ENCODE results near the gene PDZRN4. TPM values are rescaled to one million over a fixed set of nuclear protein-coding genes. Genes with fewer than 3 reads are reported as not detected.

The PDZRN4 gene
- total and polyA plus RNA-seq, 11 donors: 0.07 to 1.4 (median 0.12) TPM; not detected in 6

GRCh38 chr12:41514021-41514777 lies 326.1 kb downstream of the PDZRN4 start:
- H3K27ac ChIP-seq: no peak overlapping the region
- intact Hi-C loops (cut with DNase I): no loop called here
- 66 to 70% (median 70%) methylated on average over 4 of the region's 4 CpGs for WGBS, 4 donors
- TF ChIP-seq, protein P1, sequence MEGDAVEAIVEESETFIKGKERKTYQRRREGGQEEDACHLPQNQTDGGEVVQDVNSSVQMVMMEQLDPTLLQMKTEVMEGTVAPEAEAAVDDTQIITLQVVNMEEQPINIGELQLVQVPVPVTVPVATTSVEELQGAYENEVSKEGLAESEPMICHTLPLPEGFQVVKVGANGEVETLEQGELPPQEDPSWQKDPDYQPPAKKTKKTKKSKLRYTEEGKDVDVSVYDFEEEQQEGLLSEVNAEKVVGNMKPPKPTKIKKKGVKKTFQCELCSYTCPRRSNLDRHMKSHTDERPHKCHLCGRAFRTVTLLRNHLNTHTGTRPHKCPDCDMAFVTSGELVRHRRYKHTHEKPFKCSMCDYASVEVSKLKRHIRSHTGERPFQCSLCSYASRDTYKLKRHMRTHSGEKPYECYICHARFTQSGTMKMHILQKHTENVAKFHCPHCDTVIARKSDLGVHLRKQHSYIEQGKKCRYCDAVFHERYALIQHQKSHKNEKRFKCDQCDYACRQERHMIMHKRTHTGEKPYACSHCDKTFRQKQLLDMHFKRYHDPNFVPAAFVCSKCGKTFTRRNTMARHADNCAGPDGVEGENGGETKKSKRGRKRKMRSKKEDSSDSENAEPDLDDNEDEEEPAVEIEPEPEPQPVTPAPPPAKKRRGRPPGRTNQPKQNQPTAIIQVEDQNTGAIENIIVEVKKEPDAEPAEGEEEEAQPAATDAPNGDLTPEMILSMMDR (IDR thresholded peaks at IDR 0.05): no peak
- no peak for TF ChIP-seq POLR2A (IDR thresholded peaks at IDR 0.05)
- H3K36me3 ChIP-seq: no peaks in the 10 kb centered on the region
- no peak overlapping the region for H3K4me3 ChIP-seq
- no peaks in the 10 kb centered on the region for H3K27me3 ChIP-seq
- H3K4me1 ChIP-seq: peaks cover 0 to 15% (median 4%) of the 10 kb centered on the region in 12 donors
- DNase-seq (no peak), ATAC-seq (no peak)
- H3K9me3 ChIP-seq: no peaks in the 10 kb centered on the region

DNA sequence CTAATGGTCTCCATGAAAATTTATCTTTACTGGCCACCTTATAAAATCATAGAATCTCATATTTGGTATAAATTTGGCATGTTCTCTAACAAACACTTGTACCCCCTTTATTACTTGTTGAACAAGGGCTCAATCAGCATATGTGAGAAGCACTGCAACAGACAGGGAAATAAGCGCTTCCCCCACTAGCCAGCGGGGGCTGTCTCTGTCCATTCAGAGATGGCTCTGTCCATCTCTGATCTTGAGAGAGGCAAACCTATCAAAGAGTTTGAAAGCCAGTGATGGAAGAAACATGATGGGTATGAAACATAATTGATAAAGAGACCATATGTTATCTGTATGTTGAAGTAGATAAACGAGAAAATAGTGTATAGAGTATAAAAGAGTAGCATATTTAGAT lies 326.8 kb downstream of the PDZRN4 start:
- DNase-seq: no peak
- Histone ChIP-seq H3K36me3 (no peaks in the 10 kb centered on the region), H3K4me3 (no peak overlapping the region), H3K27ac (no peak overlapping the region), H3K27me3 (no peaks in the 10 kb centered on the region), H3K4me1 (peaks cover 0 to 15% (median 4%) of the 10 kb centered on the region in 12 donors), H3K9me3 (no peaks in the 10 kb centered on the region)
- WGBS, 4 donors: 91 to 96% (median 94%) methylated on average over 3 of the region's 3 CpGs
- no peak for ATAC-seq
- intact Hi-C loops (cut with DNase I): no loop called here
- no peak for TF ChIP-seq POLR2A (IDR thresholded peaks at IDR 0.05)
- TF ChIP-seq, protein P1 (IDR thresholded peaks at IDR 0.05): no peak

- Histone ChIP-seq H3K27ac (no peak overlapping the region), H3K4me1 (peaks cover 0 to 15% (median 4%) of the 10 kb centered on the region in 12 donors), H3K9me3 (no peaks in the 10 kb centered on the region), H3K4me3 (no peak overlapping the region), H3K27me3 (no peaks in the 10 kb centered on the region), H3K36me3 (no peaks in the 10 kb centered on the region)
- WGBS, 4 donors: 52 to 59% (median 54%) methylated on average over 3 of the region's 3 CpGs
- ATAC-seq (no peak), DNase-seq (no peak)
- TF ChIP-seq, protein P1 (IDR thresholded peaks at IDR 0.05): no peak
- intact Hi-C loops (cut with DNase I): loop anchor here in 1 of 10 donors (2.0 kb wide), 1 partner anchor 15 kb away; no protein-coding TSS in a partner anchor
Observed at GRCh38 chr12:41515953-41516352, 327.8 kb downstream of the PDZRN4 start.

DNA sequence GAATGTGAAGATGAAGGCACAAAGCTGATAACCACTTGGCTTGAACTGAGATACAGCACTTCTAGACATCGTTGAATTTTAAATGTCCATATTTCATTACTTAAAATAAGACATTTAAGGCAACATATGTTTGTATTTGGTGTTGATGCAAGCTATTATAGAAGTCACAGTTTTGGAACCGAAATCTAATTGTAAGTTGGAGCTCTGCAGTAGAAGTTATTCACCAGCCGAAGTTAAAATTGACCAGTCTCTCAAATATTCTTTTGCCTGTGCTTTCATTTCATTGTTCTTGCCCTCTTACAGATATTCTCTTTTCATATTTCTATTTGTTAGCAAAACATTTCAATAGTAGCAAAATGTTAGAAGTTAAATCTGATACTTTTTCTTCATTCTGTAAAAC lies 332.7 kb downstream of the PDZRN4 start:
- Histone ChIP-seq H3K9me3 (no peaks in the 10 kb centered on the region), H3K27me3 (no peaks in the 10 kb centered on the region), H3K4me1 (peaks cover 0 to 18% (median 6%) of the 10 kb centered on the region in 12 donors), H3K36me3 (no peaks in the 10 kb centered on the region), H3K4me3 (no peak overlapping the region), H3K27ac (no peak overlapping the region)
- no peak for ATAC-seq
- intact Hi-C loops (cut with DNase I): no loop called here
- TF ChIP-seq, protein P1 (IDR thresholded peaks at IDR 0.05): no peak
- no peak for TF ChIP-seq POLR2A (IDR thresholded peaks at IDR 0.05)
- 79 to 87% (median 85%) methylated on average over 3 of the region's 3 CpGs for WGBS, 4 donors
- no peak for DNase-seq
